Stimulated activated CD4-positive, alpha-beta T cell treated with anti-CD3 and anti-CD28 coated beads, Interleukin-15, amount 100 ng/mL, for 24 hours (primary cell): ENCODE data around the gene CLGN.
"Not testable (repeated sequence)": the region's sequence is repeated elsewhere in the genome, so short reads cannot be mapped to it uniquely, and the experiment has no call there.

ENCODE experiments used
- DNase-seq: peaks from one replicate; pipeline ENCODE4 v3.0.0-alpha.2; 2020

CLGN gene

GRCh38 chr4:140427106-140427918 lies at the start of gene CLGN:
TSS of gene CLGN (minus strand) at chr4:140427648. CDS start at chr4:140413078, 14,570 bp downstream.
- DNase-seq, result peak; percentile 78

- DNase-seq, result no peak
These were observed 44.7 kb upstream of the CLGN start for GRCh38 chr4:140472156-140472555.

- no peak for DNase-seq
These were observed 42.6 kb upstream of the CLGN start for GRCh38 chr4:140469791-140470733.

- DNase-seq, result no peak
These were observed 38.7 kb upstream of the CLGN start for GRCh38 chr4:140466146-140466545.

GRCh38 chr4:140463614-140464013 lies 36.2 kb upstream of the CLGN start:
- DNase-seq, result no peak

GRCh38 chr4:140463182-140463581 lies 35.7 kb upstream of the CLGN start:
- no peak for DNase-seq

- no peak for DNase-seq
These were observed 22.9 kb upstream of the CLGN start for GRCh38 chr4:140450352-140450751.

- no peak for DNase-seq
These were observed 21.4 kb upstream of the CLGN start for GRCh38 chr4:140448830-140449229.

GRCh38 chr4:140448162-140448561 lies 20.7 kb upstream of the CLGN start:
- no peak for DNase-seq

GRCh38 chr4:140444347-140444746 lies 16.9 kb upstream of the CLGN start:
- DNase-seq, result not testable (repeated sequence)

GRCh38 chr4:140439644-140440142 lies 12.2 kb upstream of the CLGN start:
- DNase-seq, result no peak

- DNase-seq, result no peak
These were observed 547 bp upstream of the CLGN start for GRCh38 chr4:140427919-140428471.

- DNase-seq, result no peak
These were observed 790 bp downstream of the CLGN start for GRCh38 chr4:140426610-140427105.

GRCh38 chr4:140423106-140423505 lies 4.3 kb downstream of the CLGN start:
- no peak for DNase-seq

GRCh38 chr4:140413130-140413969 lies 14.1 kb downstream of the CLGN start:
- DNase-seq, result not testable (repeated sequence)

GRCh38 chr4:140408974-140409373 lies 18.5 kb downstream of the CLGN start:
- DNase-seq, result no peak

- no peak for DNase-seq
These were observed 21.2 kb downstream of the CLGN start for GRCh38 chr4:140406292-140406691.

- DNase-seq, result no peak
These were observed 27.3 kb downstream of the CLGN start for GRCh38 chr4:140400111-140400510.

- DNase-seq, result no peak
These were observed 31.8 kb downstream of the CLGN start for GRCh38 chr4:140395668-140396067.

- no peak for DNase-seq
These were observed 39.4 kb downstream of the CLGN start for GRCh38 chr4:140388015-140388414.

GRCh38 chr4:140382732-140383131 lies 44.7 kb downstream of the CLGN start:
- DNase-seq, result no peak

GRCh38 chr4:140374130-140374477 lies 53.3 kb downstream of the CLGN start:
- DNase-seq, result no peak
